SIG-M5 (cell line): Measurements from ENCODE around the gene AGAP5.
A peak's percentile ranks its signal among the peaks of the same experiment; 100 is the strongest.
"Not testable (repeated sequence)": the region's sequence is repeated elsewhere in the genome, so short reads cannot be mapped to it uniquely, and the experiment has no call there.

ENCODE experiments used
- DNase-seq: peaks from one replicate; lab custom pipeline; 2025; lab: John Stamatoyannopoulos, UW

The AGAP5 gene

DNA sequence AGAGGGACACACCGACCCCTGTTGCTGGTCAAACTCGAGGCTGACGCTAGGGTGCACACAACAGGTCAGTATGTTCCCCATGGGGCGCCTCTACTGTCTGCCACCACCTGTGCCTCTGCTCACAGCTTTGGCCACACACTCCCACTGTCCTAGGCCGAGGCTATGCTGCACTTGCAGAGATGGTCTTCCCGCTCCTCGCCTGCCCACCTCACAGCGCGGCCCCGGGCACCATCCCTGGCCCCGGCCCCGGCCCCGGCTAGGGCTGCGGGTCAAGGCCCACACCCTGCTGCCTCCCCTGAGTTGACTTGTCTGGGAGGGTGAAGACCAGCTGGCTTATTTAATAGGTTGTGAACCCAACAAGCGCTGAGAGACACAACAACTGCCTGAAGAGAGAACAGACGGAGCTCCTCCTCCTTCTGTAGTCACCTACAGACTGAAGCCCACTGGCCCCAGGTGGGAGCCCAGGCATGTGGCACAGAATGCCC lies at the start of gene AGAP5:
Gene AGAP5, minus strand, starts transcription at position 435 of the 485 bp plus-strand sequence. Its CDS starts 354 bp downstream, at position 81.
- not testable (repeated sequence) for DNase-seq

- DNase-seq: no peak
Measured at GRCh38 chr10:73746721-73747120, 48.8 kb upstream of the AGAP5 start.

DNA sequence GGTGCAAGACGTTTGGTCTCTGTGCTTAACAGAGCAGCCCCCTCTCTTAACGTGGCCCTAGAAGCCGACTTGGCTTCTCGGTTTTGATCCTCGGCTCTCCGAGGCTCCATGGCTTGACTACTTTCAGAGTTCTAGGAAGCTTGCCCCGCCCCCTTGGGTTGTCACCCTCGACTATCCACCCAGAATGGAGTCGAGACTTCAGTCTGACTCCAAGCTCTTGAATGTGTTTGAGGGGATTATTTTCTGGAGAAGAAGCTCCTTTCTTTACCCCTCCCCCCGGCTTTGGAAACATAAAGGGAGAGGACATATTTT lies 46.7 kb upstream of the AGAP5 start:
- no peak for DNase-seq

GRCh38 chr10:73743905-73744663 lies 46.2 kb upstream of the AGAP5 start, which contains the start of gene SEC24C:
SEC24C (plus strand) TSS chr10:73744372; CDS start chr10:73746833, 2,461 bp downstream.
- peak; percentile 72 for DNase-seq

DNA sequence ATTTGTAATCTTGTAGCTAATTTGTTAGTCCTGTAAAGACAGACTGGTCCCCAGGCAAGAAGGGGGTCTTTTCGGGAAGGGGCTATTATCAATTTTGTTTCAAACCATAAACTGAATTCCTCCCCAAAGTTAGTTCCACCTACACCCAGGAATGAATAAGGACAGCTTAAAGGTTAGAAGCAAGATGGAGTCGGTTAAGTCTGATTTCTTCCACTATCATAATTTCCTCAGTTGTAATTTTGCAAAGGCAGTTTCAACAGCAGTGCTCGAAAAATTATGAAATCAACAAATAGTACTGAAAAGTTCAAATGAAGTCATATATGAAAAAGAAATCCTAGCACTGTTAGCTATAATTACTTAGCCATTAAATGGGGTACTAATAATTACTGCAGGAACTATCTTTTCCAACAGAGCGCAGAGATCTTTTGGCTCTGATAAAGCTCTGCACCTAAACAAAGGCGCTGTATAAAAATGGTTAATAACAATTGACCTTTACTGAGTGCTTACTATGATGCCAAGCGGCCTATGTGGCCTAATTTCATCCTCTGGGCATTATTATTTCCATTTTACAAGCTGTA lies 45.5 kb upstream of the AGAP5 start:
- no peak for DNase-seq

GRCh38 chr10:73742454-73742734 lies 44.5 kb upstream of the AGAP5 start:
- DNase-seq: no peak

DNA sequence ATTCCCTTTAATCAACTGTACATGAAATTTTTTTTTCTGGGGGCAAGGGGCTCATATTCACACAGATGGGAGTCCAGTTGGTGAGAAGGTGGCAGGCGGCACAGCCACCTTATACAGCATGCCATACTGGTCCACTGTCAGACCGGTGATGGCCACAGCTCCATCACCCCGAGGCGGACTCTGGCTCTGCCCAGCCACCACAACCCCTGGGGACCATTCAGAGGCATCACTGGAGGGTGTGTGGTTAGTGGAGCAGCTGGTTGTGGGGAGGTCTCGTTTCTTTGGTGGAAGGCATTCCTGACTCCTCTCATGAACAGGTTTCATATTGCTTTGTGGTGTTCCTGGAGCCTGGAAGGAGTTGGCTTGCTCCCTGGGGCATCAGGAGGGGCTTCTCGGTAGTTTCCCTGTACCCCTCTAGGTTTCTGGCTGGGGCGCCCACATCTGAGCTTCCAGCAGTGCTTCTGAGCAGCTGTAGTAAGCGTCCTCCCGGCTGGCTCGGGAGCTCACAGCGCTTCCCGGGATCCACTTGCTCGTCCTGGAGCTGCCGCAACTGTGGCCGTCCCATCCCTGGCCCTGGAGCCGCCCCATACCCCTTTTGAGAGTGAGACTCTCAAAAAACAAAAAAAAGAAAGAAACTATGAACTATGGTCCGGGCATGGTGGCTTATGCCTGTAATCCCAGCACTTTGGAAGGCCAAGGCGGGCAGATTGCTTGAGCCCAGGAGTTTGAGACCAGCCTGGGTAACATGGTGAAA lies 42.8 kb upstream of the AGAP5 start:
- not testable (repeated sequence) for DNase-seq

- no peak for DNase-seq
Measured at GRCh38 chr10:73734796-73735305, 36.9 kb upstream of the AGAP5 start.

DNA sequence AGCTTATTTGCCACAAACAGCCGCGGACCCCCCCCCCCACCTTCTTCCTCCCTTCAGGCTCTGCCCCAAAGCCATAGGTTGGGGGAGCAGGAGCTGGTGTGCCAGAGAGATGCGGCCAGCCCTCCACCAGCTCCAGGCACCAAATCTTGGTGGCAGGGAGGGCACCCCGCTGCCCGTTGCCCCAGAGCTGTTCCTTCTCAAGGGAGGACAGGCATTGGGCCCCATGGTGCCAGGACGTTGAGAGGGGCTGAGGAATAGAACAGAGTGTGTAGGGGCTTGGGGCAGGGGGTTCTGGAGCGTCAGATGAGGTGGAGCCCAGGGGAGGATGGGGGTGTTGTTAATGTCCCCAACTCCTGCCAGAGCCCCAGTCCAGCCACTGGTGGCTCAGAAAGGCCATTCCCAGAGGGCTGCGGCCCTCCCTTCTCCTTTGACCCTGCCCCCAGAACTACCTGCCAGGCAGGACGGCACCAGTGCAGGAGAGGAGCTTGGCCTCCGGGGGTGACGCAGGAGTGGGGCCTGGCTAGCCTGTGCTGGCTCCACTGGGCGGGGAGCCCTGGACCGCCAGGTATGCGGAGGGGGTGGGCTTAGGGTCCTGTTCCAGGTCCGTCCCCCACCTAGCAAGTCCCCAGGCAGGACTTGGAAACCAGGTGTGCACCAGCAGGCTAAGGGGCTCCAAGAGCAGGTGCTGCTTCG lies 36.3 kb upstream of the AGAP5 start:
- no peak for DNase-seq

- no peak for DNase-seq
Measured at GRCh38 chr10:73732931-73733623, 35.2 kb upstream of the AGAP5 start.

GRCh38 chr10:73732426-73732825 lies 34.5 kb upstream of the AGAP5 start:
- no peak for DNase-seq

- DNase-seq: no peak
Measured at GRCh38 chr10:73731588-73732375, 33.9 kb upstream of the AGAP5 start.

GRCh38 chr10:73730153-73730906 lies 32.4 kb upstream of the AGAP5 start:
- peak; percentile 53 for DNase-seq

GRCh38 chr10:73729781-73730152 lies 31.9 kb upstream of the AGAP5 start:
- DNase-seq: not testable (repeated sequence)

- DNase-seq: no peak
Measured at GRCh38 chr10:73723516-73723915, 25.6 kb upstream of the AGAP5 start.

- DNase-seq: not testable (repeated sequence)
Measured at GRCh38 chr10:73720561-73720960, 22.7 kb upstream of the AGAP5 start.

DNA sequence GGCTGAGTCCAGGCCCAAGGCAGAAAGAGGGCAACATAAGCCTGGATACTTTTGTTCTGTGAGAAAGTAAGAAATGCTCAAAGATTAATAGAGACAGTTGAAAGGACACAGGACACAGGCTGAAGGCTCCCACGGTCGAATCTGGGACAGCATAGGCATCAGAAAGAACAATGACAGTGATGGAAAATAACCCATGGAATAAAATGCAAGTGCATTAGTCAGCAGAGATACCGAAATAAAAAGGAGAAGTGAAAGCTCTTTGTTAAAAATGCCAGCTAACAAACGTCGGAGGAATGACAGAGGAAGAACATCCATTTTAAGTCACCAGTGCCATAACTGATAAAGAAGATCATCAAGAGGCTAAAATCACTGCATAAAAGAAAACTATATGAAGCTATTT lies 19.6 kb upstream of the AGAP5 start:
- DNase-seq: peak; percentile 50

GRCh38 chr10:73716251-73716650 lies 18.3 kb upstream of the AGAP5 start:
- DNase-seq: no peak

DNA sequence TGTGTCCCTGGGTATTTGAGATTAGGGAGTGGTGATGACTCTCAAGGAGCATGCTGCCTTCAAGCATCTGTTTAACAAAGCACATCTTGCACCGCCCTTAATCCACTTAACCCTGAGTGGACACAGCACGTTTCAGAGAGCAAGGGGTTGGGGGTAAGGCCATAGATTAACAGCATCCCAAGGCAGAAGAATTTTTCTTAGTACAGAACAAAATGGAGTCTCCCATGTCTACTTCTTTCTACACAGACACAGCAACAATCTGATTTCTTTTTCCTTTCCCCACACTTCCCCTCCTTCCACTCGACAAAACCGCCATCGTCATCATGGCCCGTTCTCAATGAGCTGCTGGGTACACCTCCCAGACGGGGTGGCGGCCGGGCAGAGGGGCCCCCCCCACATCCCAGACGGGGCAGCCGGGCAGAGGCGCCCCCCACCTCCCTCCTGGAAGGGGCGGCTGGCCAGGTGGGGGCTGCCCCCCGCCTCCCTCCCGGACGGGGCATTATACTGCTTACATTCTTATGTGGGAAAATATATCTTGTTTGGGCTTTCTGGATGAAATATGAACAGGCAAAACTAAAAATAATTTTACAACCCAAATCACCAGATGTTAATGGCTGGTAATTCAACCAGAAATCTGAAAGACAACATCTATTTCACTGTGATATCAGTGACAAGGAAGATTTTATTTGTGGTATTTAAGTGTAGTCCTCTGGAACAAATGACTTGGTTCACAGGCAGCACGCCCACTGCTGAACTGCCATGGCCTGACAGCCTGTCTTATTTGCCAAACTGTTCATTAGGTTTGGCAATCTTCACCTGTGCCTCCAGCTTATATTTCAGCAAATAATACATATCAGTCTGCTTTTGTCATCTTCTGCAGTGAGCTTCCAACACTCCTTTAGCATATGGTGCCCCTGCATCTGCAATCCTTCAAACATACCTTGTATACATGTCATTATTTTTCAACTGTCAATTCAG lies 17.6 kb upstream of the AGAP5 start:
- DNase-seq: not testable (repeated sequence)
